Iris pigment epithelial cell (primary cell): ENCODE measurements around the gene TFPI.

Experiments used
- DNase-seq: peaks from one replicate; pipeline ENCODE4 v3.0.0-alpha.2; 2011; ENCODE audit warnings: low read depth

TFPI gene

GRCh38 chr2:187466129-187466792, 88.0 kb downstream of the TFPI start:
- DNase-seq, result no peak

DNA sequence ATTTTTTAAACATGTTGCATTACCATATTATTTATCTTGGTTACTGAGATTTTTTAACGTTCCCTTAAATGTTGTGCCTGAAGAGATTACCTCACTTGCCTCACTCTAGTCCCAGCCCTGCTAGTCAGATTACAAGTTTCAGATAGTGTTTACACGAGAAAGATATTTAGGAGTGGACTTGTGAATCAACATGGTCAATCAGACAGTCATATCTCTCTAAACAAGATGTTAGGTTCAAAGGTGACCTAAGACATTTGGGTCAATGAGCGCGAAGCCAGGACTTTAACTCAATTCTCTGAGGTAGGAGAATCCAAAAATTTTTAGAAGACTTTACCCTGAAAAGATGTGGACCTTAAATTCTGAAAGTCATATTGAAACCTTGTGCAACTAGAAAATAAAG, 91.4 kb downstream of the TFPI start:
- no peak for DNase-seq

GRCh38 chr2:187461294-187462261, 92.7 kb downstream of the TFPI start:
- DNase-seq, result no peak

DNA sequence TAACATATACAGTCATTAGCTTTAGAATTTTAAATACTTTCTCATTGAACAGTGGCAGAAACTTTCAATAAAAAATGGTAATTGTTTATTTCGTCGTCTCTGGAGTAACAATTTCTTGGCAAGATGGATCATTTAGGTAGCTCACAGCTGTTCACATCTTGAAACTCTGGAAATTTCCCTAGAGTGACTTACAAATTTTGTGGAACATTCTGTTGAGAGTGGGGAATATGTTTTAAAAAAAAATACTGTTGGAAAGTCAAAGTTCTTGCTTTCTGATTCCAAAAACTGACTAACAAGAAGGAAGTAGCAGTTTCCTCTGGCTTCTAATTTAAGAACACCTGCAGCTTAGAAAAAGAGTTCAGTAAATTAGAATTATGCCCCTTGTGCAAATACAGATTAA, 95.0 kb downstream of the TFPI start:
- DNase-seq, result no peak

DNA sequence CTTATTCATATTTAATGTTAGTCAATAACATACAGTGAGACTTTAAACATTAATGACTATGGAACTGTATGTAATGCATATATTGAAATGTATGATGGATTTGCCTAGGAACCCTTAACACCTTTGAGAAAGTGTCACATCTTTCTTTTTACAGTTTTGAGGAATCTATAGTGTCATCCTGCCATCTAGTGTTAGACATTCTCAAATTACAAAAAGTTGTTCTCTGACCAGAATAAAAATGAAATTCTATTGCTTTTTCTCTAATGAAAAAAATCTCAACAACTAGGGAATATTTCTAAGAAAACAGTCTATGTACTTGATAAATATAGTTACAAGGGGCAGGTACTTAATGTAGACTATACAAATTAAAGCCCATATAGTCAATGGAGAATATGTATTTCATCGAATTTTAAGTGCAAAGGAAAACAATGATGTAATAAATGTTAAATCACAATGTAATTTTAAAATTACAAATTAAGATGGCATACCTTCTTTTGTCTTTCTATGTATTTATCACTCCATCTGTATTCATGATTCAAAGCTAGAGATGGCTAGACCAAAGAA, 101.1 kb downstream of the TFPI start:
- DNase-seq, result peak; percentile 21

GRCh38 chr2:187451510-187451909, 102.7 kb downstream of the TFPI start:
- no peak for DNase-seq

- no peak for DNase-seq
Observed at GRCh38 chr2:187447336-187447735, 106.9 kb downstream of the TFPI start.

GRCh38 chr2:187446711-187447110, 107.5 kb downstream of the TFPI start:
- DNase-seq, result no peak

GRCh38 chr2:187445051-187445450, 109.2 kb downstream of the TFPI start:
- DNase-seq, result no peak

- DNase-seq, result no peak
Observed at GRCh38 chr2:187442778-187443177, 111.5 kb downstream of the TFPI start.

GRCh38 chr2:187442378-187442777, 111.9 kb downstream of the TFPI start:
- DNase-seq, result no peak

DNA sequence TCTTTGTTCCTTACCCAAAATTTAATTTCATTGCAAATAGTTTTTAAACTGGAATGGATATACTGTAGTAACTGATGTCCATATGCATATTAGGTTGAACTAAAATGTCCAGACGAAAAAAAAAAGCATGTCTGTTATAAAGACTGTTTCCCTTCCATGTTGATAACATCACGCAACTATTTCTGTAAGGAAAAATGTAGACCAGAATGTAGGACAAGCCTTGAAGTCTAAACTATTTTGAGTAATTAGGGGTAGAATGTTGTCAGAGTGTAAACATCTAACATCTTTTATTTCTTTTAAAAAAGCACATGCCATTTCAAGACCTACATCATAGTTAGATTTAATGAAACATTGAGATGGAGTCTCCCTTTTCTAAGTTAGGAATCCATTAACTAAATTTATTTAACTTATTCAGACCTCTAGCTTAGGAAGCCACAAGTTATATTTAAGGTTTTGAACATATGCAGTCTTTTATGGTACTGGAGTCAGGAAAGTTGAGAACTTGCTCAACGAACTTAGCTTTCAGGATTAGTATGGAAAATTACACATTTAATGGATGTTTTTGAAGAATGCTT, 114.0 kb downstream of the TFPI start:
- no peak for DNase-seq

DNA sequence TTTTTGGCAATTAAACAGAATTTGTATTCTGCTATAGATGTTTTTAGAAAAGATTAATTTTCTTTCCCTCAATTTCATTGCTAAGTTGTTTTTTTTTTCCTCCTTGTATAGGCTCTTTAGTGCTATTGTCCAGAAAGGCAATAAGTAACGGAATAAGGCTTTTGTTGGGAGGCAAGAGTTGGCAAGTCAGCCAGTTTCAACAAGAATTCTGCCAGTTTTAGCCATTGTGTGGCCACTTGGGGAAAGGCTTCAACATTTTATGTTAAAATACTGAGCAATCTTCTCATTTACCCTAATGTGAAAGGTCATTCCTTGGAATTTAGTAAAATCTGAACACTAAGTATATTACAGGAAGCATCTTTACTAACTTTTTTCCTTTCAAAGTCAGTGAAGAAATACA, 115.8 kb downstream of the TFPI start:
- DNase-seq, result no peak

GRCh38 chr2:187435756-187436155, 118.5 kb downstream of the TFPI start:
- peak; percentile 19 for DNase-seq

DNA sequence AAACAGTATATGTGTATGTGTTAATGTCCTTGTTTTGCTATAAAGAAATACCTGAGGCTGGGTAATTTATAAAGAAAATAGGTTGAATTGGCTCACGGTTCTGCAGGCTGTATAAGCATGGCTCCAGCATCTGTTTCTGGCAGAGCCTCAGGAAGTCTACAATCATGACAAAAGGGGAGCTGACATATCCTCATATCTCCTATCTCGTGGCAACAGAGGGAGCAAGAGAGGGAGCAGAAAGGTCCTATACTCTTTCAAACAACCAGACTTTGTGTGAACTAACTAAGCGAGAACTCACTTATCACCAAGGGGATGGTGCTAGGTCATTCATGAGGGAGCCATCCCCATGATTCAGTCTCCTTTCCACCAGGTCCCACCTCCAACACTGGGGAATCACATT, 119.2 kb downstream of the TFPI start:
- DNase-seq, result no peak

DNA sequence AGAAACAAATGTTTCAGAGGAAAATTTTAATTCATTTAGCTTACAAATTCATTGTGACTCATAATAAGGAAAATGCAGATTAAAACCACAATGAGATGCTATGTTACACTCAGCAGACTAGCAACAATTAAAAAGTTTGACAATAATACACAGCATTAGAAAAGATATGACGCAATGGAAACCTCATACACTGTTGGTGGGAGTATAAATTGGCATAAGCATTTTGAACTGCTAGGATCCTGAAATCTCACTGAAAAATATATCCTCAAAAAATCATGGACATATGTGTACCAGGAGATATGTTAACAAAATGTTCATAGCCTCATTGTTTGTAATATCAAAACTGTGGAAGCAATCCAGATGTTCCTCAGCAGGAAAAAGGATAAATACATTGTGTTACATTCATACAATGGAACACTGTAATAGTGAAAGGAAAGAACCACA, 119.9 kb downstream of the TFPI start:
- DNase-seq, result no peak

DNA sequence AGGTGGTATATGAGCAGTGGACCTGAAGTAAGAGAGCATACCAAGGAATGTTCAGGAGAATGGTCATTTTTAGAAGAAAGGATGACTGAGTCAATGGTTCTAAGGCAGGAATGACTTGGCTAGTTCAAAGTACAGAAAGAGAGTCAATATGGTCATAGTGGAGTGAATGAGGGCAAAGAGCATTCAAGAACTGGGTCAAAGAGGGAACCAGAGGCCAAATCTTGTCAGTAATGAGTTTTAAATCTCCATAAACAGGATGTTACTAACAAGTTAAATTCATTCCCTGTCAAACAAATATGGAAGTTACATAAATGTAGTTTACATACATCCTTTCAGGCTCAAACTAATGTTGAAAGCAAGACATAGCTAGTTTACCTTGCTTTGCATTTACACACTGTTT, 122.3 kb downstream of the TFPI start:
- DNase-seq, result no peak

DNA sequence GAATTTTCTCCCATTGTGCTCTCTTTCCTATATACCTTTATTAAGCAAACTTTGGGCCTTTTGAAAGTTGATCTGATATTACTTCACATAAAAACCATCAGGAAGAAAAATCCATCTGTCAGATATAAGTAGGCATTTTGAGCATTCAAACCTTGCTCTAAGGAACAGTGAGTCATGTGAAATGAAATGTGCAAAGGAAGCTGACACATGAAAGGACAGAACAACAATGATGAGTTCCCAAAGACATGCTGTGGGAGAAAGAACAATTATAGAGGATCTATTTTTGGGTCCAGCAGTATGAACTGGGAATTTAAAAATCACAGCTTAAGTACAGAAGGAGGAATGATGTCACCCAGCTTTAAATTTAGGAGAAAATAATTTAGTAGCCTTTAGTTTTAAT, 124.2 kb downstream of the TFPI start:
- peak; percentile 88 for DNase-seq

DNA sequence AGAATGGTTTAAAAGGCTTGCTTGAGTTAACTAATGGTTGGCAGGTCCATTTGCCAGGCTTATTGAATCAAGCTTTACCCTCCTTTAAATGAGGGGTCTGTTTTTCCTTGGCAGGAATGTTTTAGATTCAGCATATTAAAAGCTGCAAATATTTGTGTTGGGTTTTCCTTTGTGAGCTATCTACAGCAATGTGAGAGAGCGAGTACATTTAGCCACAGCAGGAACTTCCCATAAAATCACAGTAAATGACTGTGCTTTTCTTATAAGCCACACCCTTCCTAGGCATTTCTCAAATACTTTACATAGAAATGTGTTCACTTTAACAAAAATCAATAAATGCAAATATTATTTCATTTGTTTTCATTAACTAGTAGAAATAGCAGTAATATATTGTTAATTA, 130.1 kb downstream of the TFPI start:
- peak; percentile 39 for DNase-seq

GRCh38 chr2:187422282-187422681, 132.0 kb downstream of the TFPI start:
- peak; percentile 28 for DNase-seq

GRCh38 chr2:187421519-187421918, 132.7 kb downstream of the TFPI start:
- no peak for DNase-seq

- DNase-seq, result no peak
Observed at GRCh38 chr2:187419808-187420207, 134.4 kb downstream of the TFPI start.

DNA sequence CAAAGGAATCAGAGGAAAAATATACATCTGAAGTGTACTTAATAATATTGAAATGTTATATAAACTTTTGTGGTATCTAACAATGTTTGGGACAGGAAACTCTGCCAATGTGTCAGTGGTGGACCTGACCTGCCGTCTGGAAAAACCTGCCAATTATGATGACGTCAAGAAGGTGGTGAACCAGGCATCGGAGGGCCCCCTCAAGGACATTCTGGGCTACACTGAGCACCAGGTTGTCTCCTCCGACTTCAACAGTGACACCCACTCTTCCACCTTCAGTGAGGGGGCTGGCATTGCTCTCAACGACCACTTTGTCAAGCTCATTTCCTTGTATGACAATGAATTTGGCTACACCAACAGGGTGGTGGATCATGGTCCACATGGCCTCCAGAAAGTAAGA, 138.8 kb downstream of the TFPI start:
- no peak for DNase-seq
